Testis (tissue), 2 donors: ENCODE data around the gene CCDC80.

ENCODE experiments used
- CTCF ChIP-seq, 3 experiments: fragments of 450-650 bp in 2 of 3; fragments of 200-600 bp in 1 of 3; sonication (generic) in 1 of 3; IDR thresholded peaks; one replicate each; pipeline ENCODE4 v1.5.1; 2016 to 2019; ENCODE audit warnings: antibody characterized with exemption in 3 of 3, mild to moderate bottlenecking in 2 of 3, moderate library complexity in 1 of 3
- POLR2A ChIP-seq: fragments of 450-650 bp; IDR thresholded peaks from one replicate; pipeline ENCODE4 v1.6.1; 2017; ENCODE audit warnings: antibody characterized with exemption, mild to moderate bottlenecking, moderate library complexity

DNA sequence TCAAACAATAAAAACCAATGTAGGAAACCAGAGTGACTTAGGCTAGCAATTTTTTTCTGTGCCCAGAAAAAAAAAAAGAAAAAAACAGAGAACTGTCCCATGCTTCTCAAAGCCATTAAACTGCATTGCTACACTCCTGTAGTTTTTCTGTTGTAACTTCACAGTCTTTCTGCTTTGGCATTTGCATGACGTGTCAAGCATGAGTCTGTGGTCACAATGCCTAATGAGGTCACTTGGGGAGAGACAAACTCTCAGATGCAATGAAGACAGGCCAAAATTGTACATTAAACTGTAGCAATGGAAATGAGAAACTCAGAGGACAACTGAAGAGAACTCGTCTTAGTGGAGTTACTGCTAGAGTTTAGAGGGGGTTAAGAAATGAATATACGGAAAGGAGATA is 30.8 kb downstream of the CCDC80 start:
- TF ChIP-seq CTCF (IDR thresholded peaks at IDR 0.05) (no peak), POLR2A (no peak)
